Suppressor macrophage treated with lipopolysaccharide for 4 hours (primary cell): ENCODE data around the gene SLC13A2.
"Not testable (repeated sequence)": the region's sequence is repeated elsewhere in the genome, so short reads cannot be mapped to it uniquely, and the experiment has no call there.

Experiments used
- DNase-seq: peaks from one replicate; pipeline ENCODE4 v3.0.0-alpha.2; 2020

SLC13A2 gene

DNA sequence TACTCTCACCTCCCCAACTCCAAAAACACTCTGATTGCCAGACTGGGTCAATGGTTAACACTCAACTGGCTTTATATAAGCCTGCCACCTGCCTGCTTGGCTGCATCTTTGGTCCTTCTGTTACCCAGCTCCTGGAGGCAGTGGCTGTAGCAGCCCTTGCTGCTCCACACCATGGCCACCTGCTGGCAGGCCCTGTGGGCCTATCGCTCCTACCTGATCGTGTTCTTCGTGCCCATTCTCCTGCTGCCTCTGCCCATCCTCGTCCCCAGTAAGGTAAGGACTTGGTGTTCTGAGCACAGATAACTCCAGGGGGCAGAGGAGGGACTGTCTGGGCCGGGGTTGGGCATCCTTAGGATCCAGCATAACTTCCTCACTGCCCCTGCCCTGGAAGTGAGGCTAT is at the start of gene SLC13A2:
Gene SLC13A2, plus strand, starts transcription at position 103 of the 400 bp plus-strand sequence. Its CDS starts 69 bp downstream, at position 172.
- no peak for DNase-seq

- no peak for DNase-seq
These were observed 48.2 kb upstream of the SLC13A2 start for GRCh38 chr17:28425206-28425605.

- peak; percentile 14 for DNase-seq
These were observed 47.3 kb upstream of the SLC13A2 start for GRCh38 chr17:28426081-28426519.

DNA sequence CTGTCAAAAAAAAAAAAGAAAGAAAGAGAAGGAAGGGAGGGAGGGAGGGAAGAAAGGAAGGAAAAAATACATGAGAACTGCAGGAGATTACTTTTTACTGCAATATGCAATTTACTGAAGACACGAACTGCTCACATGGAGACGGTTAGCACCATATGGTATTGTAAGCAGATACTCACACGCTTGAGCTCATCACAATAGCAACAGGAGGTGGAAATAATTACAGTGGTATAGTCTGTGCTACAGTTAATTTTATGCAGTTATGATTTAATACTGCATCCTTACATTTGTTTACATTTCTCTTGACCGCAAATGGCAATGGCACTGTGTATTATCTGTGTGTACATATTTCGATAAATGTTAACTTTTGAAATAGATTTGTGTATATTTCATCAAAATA is 46.1 kb upstream of the SLC13A2 start:
- DNase-seq, result no peak

GRCh38 chr17:28427982-28428381 is 45.5 kb upstream of the SLC13A2 start:
- DNase-seq, result not testable (repeated sequence)

DNA sequence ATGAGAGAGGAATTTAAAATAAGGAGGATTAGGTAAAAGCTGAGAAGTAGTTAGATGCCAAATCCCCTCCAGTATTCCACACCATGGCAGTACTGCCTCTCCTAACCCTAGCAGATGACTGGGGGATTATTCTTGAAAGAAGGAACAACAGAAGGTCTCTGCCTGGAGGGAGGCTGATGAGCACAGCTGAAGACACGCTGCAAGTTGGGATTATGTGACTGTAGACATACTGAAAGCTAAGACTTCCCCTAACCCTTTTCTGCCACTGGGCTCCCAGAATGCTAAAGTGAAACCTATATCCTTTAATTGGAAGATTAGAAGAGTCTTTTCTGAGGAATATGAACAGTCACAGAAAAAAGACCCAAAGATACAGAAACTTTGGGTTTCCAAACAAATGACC is 39.7 kb upstream of the SLC13A2 start:
- DNase-seq, result peak; percentile 57

DNA sequence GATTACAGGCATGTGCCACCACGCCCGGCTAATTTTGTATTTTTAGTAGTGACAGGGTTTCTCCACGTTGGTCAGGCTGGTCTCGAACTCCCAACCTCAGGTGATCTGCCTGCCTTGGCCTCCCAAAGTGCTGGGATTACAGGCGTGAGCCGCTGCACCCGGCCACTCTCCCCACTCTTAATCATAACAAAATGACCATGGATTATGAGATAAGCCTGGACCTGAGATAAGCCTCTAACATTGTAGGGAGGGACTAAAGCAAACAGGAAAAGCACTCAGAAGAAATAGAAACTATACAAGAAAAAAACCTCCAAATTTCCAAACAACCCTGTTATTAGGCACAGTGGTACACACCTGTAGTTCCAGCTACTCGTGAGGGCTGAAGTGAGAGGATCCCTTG is 39.1 kb upstream of the SLC13A2 start:
- not testable (repeated sequence) for DNase-seq

- DNase-seq, result no peak
These were observed 29.4 kb upstream of the SLC13A2 start for GRCh38 chr17:28443901-28444638.

- no peak for DNase-seq
These were observed 26.6 kb upstream of the SLC13A2 start for GRCh38 chr17:28446716-28447395.

DNA sequence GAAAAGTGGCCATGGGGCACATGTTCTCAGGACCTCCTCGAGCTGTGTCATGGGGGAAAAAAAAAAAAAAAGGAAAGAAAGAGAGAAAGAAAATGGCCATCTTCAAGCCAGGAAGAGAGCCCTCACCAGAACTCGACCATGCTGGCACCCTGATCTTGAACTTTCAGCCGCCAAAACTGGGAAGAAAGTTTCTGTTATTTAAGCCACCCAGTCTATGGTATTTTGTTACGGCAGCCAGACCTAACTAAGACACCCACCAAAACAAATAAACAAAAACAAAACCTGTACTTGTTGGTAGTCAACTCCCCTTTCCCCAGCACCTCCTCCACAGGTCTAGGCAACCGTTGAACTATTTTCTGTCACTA is 26.1 kb upstream of the SLC13A2 start:
- DNase-seq, result no peak

GRCh38 chr17:28449859-28450258 is 23.6 kb upstream of the SLC13A2 start:
- no peak for DNase-seq

DNA sequence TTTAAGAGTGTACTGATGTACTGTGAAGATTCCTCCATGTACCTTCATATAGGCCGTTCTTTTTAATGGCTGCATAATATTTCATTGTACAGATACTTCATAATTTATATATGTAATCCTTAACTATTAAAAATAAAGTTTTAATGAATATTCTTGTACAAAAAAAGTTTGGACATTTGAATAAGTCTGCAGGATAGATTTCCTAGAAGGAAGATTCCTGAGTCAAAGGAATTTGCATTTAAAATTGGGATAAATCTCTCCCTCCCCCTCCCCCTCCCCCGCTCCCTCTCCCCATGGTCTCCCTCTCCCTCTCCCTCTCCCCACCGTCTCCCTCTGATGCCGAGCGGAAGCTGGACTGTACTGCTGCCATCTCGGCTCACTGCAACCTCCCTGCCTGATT is 15.6 kb upstream of the SLC13A2 start:
- DNase-seq, result no peak

DNA sequence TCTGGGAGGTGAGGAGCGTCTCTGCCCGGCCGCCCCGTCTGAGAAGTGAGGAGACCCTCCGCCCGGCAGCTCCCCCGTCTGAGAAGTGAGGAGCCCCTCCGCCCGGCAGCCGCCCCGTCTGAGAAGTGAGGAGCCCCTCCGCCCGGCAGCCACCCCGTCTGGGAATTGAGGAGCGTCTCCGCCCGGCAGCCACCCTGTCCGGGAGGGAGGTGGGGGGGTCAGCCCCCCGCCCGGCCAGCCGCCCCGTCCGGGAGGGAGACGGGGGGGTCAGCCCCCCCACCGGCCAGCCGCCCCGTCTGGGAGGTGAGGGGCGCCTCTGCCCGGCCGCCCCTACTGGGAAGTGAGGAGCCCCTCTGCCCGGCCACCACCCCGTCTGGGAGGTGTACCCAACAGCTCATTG is 14.6 kb upstream of the SLC13A2 start:
- not testable (repeated sequence) for DNase-seq

GRCh38 chr17:28460901-28461300 is 12.5 kb upstream of the SLC13A2 start:
- no peak for DNase-seq

DNA sequence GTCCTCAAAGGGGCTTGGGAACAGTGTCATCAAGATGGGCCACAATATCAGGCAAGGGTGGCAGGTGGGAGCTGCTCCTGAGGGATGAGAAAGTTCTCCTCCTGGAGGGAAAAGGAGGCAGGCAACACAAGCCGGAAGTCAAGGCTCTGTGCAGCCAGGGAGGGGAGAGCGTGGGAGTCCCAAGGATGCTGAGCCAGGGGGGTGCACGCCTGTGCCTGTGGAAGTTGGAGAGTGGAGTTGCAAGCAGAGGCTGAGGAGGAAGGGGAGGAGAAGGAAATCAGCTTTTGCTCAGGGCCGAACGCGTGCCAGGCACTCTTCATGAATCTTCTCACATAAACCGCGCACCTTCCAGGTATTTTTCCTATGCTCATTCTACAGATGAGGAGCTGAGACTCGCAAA is 7.4 kb upstream of the SLC13A2 start:
- no peak for DNase-seq

DNA sequence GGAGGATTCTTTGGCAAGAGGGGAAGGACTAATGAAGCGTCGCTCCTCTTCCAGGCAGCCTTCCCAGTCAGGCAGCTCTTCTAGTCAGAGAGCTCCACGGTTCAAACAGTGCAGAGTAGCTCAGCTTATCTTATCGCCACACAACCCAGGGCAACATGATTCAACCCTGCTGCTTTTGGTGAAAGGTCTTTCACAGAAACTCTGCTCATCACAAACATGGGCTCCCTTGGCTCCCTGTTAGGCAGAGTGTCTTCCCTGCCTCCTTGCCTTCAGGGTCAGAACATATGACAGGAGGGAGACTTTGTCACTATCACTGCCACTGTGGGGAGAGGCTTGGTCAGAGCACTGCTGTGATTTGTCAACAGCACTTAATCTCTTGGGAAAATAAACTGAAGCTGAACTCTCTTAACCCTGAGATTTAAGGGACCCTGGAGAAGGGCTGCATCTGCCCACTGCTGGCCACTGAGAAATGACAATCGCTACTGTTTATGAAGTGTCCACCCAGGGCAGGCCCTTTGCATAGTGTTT is 6.9 kb upstream of the SLC13A2 start:
- DNase-seq, result no peak

DNA sequence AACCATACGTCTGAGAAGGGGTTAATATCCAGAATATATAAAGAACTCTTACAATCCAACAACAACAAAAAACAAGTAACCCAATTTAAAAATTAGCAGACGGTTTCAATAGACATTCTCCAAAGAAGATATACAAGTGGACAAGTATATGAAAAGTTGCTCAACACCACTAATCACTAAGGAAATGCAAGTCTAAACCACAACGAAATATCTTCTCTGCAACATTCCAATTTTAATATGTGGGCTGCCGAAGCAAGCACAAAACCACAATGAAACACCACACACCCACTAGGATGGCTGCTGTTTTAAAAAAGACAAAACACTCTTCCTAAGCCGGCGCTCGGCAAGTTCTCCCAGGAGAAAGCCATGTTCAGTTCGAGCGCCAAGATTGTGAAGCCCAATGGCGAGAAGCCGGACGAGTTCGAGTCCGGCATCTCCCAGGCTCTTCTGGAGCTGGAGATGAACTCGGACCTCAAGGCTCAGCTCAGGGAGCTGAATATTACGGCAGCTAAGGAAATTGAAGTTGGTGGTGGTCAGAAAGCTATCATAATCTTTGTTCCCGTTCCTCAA is 5.9 kb upstream of the SLC13A2 start:
- peak; percentile 51 for DNase-seq

- DNase-seq, result not testable (repeated sequence)
These were observed 5.3 kb upstream of the SLC13A2 start for GRCh38 chr17:28468033-28468735.

DNA sequence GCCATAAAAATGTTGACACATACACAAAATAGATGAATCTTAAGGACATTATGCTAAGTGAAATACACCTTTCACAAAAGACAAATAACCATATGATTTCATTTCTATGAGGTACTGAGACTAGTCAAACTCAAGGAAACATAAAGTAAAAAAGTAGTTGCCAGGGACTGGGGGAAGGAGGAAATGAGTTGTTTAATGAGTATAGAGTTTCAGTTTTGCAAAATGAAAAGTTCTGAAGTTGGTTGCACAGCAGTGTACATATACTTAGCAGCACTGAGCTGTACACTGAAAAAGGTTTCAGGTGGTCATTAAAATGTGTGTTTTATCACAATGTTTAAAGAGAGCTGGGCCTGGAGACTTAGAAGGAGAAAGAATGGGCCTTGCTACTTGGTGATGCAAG is 4.7 kb upstream of the SLC13A2 start:
- peak; percentile 45 for DNase-seq

DNA sequence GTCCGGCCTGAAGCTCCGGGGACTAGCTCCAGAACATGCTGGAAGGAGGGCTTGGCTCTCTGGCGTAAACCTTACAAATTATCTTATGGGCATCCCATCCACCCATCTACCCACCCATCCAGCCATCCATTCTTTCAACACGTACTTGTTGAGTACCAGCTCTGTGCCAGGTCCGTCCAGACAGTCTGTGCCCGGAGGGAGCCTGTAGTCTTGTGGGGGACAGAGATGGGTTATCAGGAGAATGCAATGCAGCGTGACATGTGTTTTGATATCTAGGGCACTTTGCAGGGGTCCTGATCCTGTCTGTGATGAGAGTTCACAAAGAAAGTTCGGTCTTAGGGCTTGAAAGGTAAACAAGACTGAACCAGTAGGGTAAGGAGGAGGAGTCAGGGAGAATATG is 4.1 kb upstream of the SLC13A2 start:
- no peak for DNase-seq

DNA sequence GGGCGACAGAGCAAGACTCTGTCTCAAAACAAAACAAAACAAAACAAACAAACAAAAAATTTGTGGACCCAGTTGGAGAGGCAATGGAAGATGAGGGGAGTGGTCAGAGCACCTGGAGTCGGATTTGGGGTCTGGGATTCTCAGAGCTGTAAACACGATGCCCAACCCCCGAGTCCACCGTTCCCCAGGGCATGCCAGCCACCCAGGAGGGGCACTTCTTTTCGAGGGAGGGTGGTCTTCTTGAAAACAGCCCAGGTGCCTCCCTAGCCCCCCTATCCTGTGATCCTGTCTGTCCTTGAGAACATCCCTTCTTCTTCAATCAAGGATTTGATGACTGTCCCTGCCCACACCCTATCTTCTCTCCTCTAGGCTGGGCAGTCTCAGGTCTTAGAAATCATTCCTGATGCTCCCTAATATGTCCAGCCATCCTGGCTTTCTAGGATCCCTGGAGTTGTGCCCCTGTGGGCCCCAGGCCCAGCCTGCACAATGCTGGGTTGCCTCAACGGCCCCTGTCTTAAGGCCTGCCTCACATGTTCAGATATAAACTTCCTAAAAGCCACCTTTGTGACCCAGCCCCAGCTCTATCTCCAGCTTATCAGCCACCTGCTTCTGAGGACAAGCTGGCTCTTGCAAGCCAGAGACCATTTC is 3.1 kb upstream of the SLC13A2 start:
- no peak for DNase-seq

DNA sequence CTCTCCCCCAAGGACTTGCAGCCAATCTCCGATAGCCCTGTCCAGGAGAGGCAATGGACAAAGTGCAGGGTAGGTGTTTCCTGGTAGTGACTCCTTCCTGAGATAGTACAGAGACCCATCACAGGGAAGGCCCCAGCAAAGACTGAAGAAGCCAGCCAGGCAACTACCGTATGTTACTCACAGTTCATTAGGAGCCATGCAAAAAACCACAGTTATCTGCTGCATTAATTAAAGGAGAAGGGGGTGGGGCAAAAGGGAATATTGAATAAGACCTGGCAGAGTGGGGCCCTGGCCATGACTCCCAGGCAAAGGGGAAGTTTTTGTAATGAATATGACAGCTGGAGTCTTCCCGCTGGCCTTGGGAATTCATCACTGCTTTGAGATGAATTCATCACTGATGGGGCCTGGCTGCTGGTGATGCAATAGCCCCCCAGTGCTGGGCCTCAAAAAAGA is 2.5 kb upstream of the SLC13A2 start:
- peak; percentile 24 for DNase-seq
